Right lobe of liver (tissue), 6 donors: Measurements from ENCODE around the gene ITGA7. TPM values are rescaled to one million over a fixed set of nuclear protein-coding genes. Genes with fewer than 3 reads are reported as not detected.
A peak's percentile ranks its signal among the peaks of the same experiment; 100 is the strongest.

Source experiments
- ATAC-seq, 4 donors: fragments of 200-7000 bp; cut with Tn5 transposase; one replicate each; pipeline ENCODE4 v1.9.1; 2020; ENCODE audit warnings: mild to moderate bottlenecking in 4 of 4, moderate library complexity in 4 of 4
- DNase-seq, 3 donors: peaks; one replicate each; pipeline ENCODE4 v3.0.0-alpha.2; 2020
- H3K27ac ChIP-seq, 3 donors: fragments of 200-600 bp; one replicate each; pipeline ENCODE4 v1.8.0; 2022
- H3K27me3 ChIP-seq, 2 donors: fragments of 200-600 bp; one replicate each; pipeline ENCODE4 v1.8.0; 2022
- H3K36me3 ChIP-seq, 4 donors: fragments of 200-600 bp; sonication (generic) in 1 of 4; one replicate each; pipeline versions ENCODE4 v1.5.1 to v1.8.0; 2017 to 2022; ENCODE audit warnings: control low read depth in 1 of 4
- H3K4me1 ChIP-seq, 4 donors: fragments of 200-600 bp; sonication (generic) in 1 of 4; one replicate each; pipeline versions ENCODE4 v1.5.1 to v1.8.0; 2017 to 2022; ENCODE audit warnings: control low read depth in 1 of 4
- H3K4me3 ChIP-seq, 3 donors: fragments of 200-600 bp; one replicate each; pipeline ENCODE4 v1.8.0; 2022
- H3K9me3 ChIP-seq, 4 donors: fragments of 200-600 bp; sonication (generic) in 1 of 4; one replicate each; pipeline versions ENCODE4 v1.5.1 to v1.8.0; 2017 to 2022; ENCODE audit warnings: control low read depth in 1 of 4
- POLR2A ChIP-seq: fragments of 450-650 bp; IDR thresholded peaks from one replicate; pipeline ENCODE4 v1.6.1; 2017; ENCODE audit warnings: antibody characterized with exemption, mild to moderate bottlenecking
- WGBS: methylation state at CpG from one replicate; pipeline ENCODE4 v1.1.6; 2018; ENCODE audit warnings: low coverage, low lambda C conversion rate; ENCODE audit not compliant: insufficient coverage; ENCODE audit errors: missing lambda C conversion rate; 5-methylcytosine and 5-hydroxymethylcytosine counted together
- intact Hi-C, 2 donors: fragments of 100-400 bp; cut with DNase I; formaldehyde crosslinking; loops; one replicate each; pipeline versions ENCODE4 v1.11.2 to v1.14.1; 2022
- total RNA-seq, 6 experiments: library from RNA; depleted of rRNA in 2 of 6; stranded (reverse); fragments of >200 nt in 2 of 6; fragmentation: NEBNext Ultra II Directional in 3 of 6; extraction: Animal tissue kit (Norgen Biotek cat#: 25700) in 3 of 6; gene quantifications; one replicate each; pipeline versions ENCODE4 v1.1.0 to v1.2.4, GENCODE V29; 2016 to 2023
- TF ChIP-seq, protein P1 (sequence below), 4 donors: fragments of 200-600 bp in 3 of 4; fragments of 450-650 bp in 1 of 4; IDR thresholded peaks; one replicate each; pipeline versions ENCODE4 v1.5.1 to v1.8.0; 2016 to 2022; ENCODE audit warnings: antibody characterized with exemption in 4 of 4, mild to moderate bottlenecking in 2 of 4
- donor health status: DM: no; HTN: yes; CAD: no.
- donor health status: DM: no; HTN: no; CAD: no.
- donor health status: DM: no; HTN: no; CAD: no.
- donor health status: DM: no; HTN: yes; CAD: no.
- donor health status: DM: no; HTN: yes; CAD: no.

The ITGA7 gene
- total RNA-seq, 6 experiments from 2014 or later = 3.1 to 20.1 (median 8.3) TPM

DNA sequence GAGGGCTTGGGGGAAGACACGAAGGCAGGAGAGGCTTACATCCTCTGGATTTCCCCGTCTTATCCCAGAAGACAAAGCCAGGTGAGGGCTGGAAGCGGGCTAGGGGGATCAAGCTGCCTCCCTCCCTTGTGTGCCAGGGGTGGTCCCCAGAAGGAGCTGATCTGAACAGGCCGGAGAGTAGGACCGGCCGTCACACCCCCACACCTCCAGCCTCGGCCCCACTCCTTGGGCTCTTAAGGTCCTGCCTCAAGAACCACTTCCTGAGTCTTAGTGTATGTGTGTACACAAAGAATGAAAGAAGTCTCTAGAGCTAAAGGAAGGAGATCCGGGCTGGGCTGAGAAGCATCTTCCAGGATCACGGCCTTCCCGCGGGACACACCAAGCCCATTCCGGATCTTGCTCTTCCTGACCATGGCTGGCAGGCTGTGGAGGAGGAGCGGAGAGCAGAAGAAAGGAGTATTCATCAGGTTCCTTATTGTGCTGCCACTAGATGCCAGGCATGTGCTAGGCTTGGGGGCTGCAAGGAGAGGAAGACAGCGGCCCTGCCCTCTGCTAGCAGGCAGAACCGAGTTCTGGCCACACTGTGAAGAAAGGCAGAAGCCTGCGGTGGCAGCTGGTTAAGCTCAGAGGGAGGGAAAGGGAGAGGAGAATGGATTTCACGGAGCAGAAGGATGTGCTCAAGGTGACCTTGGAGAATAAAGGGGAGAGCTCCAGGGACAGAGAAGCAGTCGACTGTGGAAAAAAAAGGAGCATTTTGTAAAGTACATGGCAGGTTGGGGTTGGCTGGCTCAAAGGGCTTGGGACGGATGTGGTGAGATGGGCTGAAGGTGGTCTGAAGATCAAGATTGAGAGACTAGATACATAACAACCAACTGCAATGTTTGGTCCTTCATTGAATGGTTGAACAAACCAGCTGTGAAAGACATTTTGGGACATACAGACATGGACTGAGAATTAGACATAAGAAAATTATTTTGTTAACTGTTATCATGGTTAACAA, 22.4 kb upstream of the ITGA7 start:
- peak overlapping the region; percentile 90 to 99 (median 97) for H3K27ac ChIP-seq
- no peaks in the 10 kb centered on the region for H3K9me3 ChIP-seq
- 41% methylated on average over 12 of the region's 19 CpGs for WGBS
- ATAC-seq (peak in 3 of 4 donors; percentile 1 to 4 (median 2)), DNase-seq (peak in 1 of 3 donors; percentile 67)
- H3K27me3 ChIP-seq = no peaks in the 10 kb centered on the region
- H3K4me1 ChIP-seq = peaks cover 0 to 18% (median 3%) of the 10 kb centered on the region in 4 donors
- H3K36me3 ChIP-seq = peaks cover 0 to 10% (median 0%) of the 10 kb centered on the region in 4 donors
- peak overlapping the region; percentile 70 to 90 (median 87) for H3K4me3 ChIP-seq
- intact Hi-C loops = no loop called here
- TF ChIP-seq POLR2A = peak; percentile 30
- TF ChIP-seq, protein P1, sequence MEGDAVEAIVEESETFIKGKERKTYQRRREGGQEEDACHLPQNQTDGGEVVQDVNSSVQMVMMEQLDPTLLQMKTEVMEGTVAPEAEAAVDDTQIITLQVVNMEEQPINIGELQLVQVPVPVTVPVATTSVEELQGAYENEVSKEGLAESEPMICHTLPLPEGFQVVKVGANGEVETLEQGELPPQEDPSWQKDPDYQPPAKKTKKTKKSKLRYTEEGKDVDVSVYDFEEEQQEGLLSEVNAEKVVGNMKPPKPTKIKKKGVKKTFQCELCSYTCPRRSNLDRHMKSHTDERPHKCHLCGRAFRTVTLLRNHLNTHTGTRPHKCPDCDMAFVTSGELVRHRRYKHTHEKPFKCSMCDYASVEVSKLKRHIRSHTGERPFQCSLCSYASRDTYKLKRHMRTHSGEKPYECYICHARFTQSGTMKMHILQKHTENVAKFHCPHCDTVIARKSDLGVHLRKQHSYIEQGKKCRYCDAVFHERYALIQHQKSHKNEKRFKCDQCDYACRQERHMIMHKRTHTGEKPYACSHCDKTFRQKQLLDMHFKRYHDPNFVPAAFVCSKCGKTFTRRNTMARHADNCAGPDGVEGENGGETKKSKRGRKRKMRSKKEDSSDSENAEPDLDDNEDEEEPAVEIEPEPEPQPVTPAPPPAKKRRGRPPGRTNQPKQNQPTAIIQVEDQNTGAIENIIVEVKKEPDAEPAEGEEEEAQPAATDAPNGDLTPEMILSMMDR (IDR thresholded peaks at IDR 0.05) = no peak

GRCh38 chr12:55728939-55729818, 21.5 kb upstream of the ITGA7 start, which contains the start of gene CD63:
Gene CD63, minus strand, starts transcription at chr12:55729009. Its CDS starts 668 bp downstream, at chr12:55728341.
- Histone ChIP-seq H3K36me3 (peaks cover 0 to 18% (median 0%) of the 10 kb centered on the region in 4 donors), H3K4me3 (peak within 1 kb of the TSS; percentile 70 to 90 (median 87)), H3K27ac (peak within 1 kb of the TSS; percentile 90 to 99 (median 97)), H3K4me1 (peaks cover 0 to 20% (median 3%) of the 10 kb centered on the region in 4 donors), H3K27me3 (no peaks in the 10 kb centered on the region), H3K9me3 (no peaks in the 10 kb centered on the region)
- intact Hi-C loops = no loop called here
- DNase-seq (peak; percentile 90 to 94 (median 92)), ATAC-seq (peak; percentile 76 to 87 (median 82))
- WGBS = 0% methylated on average over 8 of the region's 61 CpGs
- TF ChIP-seq, protein P1 (IDR thresholded peaks at IDR 0.05) = no peak
- TF ChIP-seq POLR2A = peak; percentile 77

DNA sequence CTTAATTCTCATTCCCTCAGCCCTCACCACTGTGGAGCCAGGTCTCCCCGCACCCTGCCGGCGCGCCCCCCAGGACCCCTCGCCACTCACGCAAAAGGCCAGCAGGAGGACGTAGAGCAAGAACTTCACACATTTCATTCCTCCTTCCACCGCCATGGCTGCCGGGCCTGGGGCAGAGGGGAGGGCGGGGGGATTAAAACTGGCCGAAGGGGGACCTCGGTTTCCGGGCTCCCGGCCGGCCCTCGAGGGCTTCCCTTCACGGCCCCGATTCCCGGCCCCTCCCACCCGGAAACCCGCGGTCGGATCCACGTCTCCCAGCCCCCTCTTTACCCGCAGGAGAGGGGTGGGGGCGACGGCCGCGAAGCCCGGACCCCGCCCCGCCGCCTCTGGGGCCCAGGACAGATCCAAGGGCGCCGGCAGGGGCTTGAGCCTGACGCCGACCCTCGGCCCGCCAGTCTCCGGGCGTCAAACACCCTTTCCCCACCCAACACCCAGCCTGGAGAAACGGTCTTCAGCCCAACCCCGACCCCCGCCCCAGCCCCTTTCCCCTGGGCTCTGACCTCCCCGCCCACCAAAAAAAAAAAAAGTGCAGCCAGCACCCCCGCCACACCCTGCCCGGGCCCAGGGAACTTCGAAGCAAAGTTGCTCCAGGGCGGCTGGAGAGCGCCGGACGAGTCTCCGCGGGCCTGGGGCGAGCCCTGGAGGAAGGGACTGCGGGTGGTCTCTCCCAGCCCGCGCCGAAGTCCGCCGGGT, 20.7 kb upstream of the ITGA7 start:
- no peaks in the 10 kb centered on the region for H3K27me3 ChIP-seq
- H3K27ac ChIP-seq = peak overlapping the region; percentile 90 to 99 (median 97)
- peak overlapping the region; percentile 70 to 90 (median 87) for H3K4me3 ChIP-seq
- WGBS = 0% methylated on average over 18 of the region's 61 CpGs
- H3K36me3 ChIP-seq = peaks cover 0 to 23% (median 2%) of the 10 kb centered on the region in 4 donors
- peak; percentile 38 to 50 (median 46) for ATAC-seq
- intact Hi-C loops = no loop called here
- H3K4me1 ChIP-seq = peaks cover 0 to 28% (median 3%) of the 10 kb centered on the region in 4 donors
- DNase-seq = peak; percentile 77 to 83 (median 83)
- TF ChIP-seq POLR2A = peak; percentile 9
- TF ChIP-seq, protein P1 (IDR thresholded peaks at IDR 0.05) = no peak
- no peaks in the 10 kb centered on the region for H3K9me3 ChIP-seq
